Measurements from ENCODE around the gene CYP27A1. TPM values are rescaled to one million over a fixed set of nuclear protein-coding genes. Genes with fewer than 3 reads are reported as not detected.

CYP27A1 gene
- total and polyA plus RNA-seq, 9 of the 15 experiments (the other 6 are each of a cell fraction or from before 2014, with no cell fraction given): 0.20 TPM; not detected in 8

DNA sequence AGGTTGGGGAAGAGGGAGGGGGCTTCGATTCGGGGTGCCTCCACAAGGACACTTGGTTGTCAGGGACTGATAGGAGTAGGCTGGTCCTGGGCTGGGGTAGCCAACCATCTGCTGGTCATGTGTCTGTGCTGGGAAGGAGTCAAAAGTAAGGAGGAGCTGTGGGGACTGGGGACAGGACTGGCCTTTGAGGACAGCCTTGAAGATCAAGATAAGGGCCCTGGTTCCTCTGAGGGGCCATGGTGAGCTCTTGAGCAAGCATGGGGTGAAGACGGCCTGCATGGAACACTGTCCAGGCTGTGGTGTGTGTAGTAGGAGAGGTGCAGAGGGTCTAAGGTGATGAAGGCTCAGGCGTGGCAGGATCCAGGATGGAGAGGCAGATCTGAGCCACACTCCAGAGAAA, 1.7 kb downstream of the CYP27A1 start (continued):
- TF ChIP-seq, protein P1, sequence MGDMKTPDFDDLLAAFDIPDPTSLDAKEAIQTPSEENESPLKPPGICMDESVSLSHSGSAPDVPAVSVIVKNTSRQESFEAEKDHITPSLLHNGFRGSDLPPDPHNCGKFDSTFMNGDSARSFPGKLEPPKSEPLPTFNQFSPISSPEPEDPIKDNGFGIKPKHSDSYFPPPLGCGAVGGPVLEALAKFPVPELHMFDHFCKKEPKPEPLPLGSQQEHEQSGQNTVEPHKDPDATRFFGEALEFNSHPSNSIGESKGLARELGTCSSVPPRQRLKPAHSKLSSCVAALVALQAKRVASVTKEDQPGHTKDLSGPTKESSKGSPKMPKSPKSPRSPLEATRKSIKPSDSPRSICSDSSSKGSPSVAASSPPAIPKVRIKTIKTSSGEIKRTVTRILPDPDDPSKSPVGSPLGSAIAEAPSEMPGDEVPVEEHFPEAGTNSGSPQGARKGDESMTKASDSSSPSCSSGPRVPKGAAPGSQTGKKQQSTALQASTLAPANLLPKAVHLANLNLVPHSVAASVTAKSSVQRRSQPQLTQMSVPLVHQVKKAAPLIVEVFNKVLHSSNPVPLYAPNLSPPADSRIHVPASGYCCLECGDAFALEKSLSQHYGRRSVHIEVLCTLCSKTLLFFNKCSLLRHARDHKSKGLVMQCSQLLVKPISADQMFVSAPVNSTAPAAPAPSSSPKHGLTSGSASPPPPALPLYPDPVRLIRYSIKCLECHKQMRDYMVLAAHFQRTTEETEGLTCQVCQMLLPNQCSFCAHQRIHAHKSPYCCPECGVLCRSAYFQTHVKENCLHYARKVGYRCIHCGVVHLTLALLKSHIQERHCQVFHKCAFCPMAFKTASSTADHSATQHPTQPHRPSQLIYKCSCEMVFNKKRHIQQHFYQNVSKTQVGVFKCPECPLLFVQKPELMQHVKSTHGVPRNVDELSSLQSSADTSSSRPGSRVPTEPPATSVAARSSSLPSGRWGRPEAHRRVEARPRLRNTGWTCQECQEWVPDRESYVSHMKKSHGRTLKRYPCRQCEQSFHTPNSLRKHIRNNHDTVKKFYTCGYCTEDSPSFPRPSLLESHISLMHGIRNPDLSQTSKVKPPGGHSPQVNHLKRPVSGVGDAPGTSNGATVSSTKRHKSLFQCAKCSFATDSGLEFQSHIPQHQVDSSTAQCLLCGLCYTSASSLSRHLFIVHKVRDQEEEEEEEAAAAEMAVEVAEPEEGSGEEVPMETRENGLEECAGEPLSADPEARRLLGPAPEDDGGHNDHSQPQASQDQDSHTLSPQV (IDR thresholded peaks at IDR 0.05): no peak
- TF ChIP-seq ZNF3 (CRISPR knock-in tag; IDR thresholded peaks at IDR 0.05): no peak
- TF ChIP-seq, protein P2, sequence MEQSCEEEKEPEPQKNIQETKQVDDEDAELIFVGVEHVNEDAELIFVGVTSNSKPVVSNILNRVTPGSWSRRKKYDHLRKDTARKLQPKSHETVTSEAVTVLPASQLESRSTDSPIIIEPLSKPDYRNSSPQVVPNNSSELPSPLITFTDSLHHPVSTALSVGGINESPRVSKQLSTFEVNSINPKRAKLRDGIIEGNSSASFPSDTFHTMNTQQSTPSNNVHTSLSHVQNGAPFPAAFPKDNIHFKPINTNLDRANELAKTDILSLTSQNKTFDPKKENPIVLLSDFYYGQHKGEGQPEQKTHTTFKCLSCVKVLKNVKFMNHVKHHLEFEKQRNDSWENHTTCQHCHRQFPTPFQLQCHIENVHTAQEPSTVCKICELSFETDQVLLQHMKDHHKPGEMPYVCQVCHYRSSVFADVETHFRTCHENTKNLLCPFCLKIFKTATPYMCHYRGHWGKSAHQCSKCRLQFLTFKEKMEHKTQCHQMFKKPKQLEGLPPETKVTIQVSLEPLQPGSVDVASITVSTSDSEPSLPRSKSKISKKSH (CRISPR knock-in tag; IDR thresholded peaks at IDR 0.05): no peak
- TF ChIP-seq, protein P3, sequence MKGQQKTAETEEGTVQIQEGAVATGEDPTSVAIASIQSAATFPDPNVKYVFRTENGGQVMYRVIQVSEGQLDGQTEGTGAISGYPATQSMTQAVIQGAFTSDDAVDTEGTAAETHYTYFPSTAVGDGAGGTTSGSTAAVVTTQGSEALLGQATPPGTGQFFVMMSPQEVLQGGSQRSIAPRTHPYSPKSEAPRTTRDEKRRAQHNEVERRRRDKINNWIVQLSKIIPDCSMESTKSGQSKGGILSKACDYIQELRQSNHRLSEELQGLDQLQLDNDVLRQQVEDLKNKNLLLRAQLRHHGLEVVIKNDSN (CRISPR knock-in tag; IDR thresholded peaks at IDR 0.05): no peak
- TF ChIP-seq ZNF263 (CRISPR knock-in tag; IDR thresholded peaks at IDR 0.05; ENCODE audit: borderline replicate concordance): no peak
- no peak for TF ChIP-seq ZNF274 (IDR thresholded peaks at IDR 0.05; ENCODE audit: borderline replicate concordance, low read depth, low read length)

All from K562 (cell line).